Activated CD8-positive, alpha-beta memory T cell treated with anti-CD3 and anti-CD28 coated beads for 48 hours (primary cell): Measurements from ENCODE around the gene TIMM29.
"Not testable (repeated sequence)": the region's sequence is repeated elsewhere in the genome, so short reads cannot be mapped to it uniquely, and the experiment has no call there.

Experiments used
- DNase-seq, 3 experiments: peaks; one replicate each; pipeline ENCODE4 v3.0.0-alpha.2; 2020; ENCODE audit warnings: low read depth in 2 of 3, low spot score in 2 of 3

Gene TIMM29

DNA sequence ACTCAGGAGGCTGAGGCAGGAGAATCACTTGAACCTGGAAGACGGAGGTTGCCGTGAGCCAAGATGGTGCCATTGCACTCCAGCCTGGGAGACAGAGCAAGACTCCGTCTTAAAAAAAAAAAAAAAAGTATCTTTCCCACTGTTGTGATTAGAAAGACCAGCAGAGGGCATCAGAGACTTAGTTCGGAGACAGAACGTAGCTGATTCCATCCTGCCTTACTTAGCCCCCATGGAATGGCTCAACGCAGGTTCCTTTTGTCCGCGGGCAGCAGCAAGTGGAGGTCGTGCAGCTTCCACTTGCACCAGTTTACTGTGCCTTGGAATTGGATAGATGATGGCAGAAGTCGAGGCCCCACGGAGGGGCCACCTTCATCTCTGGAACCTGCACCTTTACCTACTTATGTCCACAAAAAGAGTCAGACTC lies 8.1 kb downstream of the TIMM29 start:
- DNase-seq = no peak

GRCh38 chr19:10941649-10942048 lies 13.0 kb downstream of the TIMM29 start:
- DNase-seq = not testable (repeated sequence)

DNA sequence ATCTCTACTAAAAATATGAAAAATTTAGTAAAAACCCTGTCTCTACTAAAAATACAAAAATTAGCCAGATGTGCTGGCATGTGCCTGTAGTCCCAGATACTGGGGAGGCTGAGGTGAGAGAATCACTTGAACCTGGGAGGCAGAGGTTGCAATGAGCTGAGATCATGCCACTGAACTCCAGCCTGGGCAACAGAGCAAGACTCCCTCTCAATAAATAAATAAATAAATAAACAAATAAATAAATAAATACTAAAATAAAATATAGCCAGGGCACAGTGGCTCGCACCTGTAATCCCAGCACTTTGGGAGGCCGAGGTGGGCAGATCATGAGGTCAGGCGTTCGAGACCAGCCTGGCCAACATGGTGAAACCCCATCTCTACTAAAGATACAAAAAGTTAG lies 14.8 kb downstream of the TIMM29 start:
- not testable (repeated sequence) for DNase-seq

- no peak for DNase-seq
Measured at GRCh38 chr19:10945264-10945663, 16.7 kb downstream of the TIMM29 start.

DNA sequence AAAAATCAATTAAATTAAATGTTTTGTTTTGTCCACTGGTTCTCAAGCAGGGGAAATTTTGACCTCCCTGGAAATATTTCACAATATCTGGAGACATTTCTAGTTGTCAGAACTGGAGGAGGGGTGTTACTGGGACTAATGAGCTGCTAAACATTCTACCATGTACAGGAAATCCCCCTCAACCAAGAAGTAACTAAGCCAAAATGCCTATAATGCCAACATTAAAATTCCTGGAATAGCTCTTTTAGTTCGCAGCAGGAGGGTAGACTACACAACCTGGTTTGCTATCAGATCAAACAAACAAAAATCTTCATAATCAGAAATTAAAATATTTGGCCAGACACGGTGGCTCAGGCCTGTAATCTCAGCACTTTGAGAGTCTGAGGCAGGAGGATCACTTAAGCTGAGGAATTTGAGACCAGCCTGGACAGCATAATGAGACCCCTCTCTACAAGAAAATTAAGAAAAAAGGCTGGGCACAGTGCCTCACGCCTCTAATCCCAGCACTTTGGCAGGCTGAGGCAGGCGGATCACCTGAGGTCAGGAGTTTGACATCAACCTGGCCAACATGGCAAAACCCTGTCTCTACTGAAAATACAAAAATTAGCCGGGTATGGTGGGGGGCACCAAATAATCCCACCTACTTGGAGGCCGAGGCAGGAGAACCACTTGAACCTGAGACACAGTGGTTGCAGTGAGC lies 18.5 kb downstream of the TIMM29 start:
- no peak for DNase-seq

- no peak for DNase-seq
Measured at GRCh38 chr19:10952809-10953208, 24.2 kb downstream of the TIMM29 start.

DNA sequence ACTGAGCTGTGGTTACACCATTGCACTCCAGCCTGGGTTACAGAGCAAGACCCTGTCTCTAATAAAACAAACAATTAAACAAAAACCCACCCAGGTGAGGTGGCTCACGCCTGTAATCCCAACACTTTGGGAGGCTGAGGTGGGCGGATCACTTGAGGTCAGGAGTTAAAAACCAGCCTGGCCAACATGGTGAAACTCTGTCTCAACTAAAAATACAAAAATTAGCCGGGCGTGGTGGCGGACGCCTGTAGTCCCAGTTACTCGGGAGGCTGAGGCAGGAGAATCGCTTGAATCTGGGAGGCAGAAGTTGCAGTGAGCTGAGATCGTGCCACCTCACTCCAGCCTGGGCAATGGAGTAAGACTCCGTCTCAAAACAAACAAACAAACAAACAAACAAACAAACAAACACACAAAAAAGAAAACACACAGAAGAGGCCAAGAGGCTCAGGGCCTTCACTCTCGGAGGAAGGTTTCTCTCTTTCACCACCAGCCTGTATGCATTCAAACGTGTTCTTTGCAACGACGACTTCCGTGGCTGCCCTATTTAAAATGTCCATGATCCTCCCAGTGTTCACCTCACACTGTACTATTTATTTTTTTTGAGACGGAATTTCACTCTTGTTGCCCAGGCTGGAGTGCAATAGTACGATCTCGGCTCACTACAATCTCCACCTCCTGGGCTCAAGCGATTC lies 30.8 kb downstream of the TIMM29 start:
- DNase-seq = not testable (repeated sequence)

DNA sequence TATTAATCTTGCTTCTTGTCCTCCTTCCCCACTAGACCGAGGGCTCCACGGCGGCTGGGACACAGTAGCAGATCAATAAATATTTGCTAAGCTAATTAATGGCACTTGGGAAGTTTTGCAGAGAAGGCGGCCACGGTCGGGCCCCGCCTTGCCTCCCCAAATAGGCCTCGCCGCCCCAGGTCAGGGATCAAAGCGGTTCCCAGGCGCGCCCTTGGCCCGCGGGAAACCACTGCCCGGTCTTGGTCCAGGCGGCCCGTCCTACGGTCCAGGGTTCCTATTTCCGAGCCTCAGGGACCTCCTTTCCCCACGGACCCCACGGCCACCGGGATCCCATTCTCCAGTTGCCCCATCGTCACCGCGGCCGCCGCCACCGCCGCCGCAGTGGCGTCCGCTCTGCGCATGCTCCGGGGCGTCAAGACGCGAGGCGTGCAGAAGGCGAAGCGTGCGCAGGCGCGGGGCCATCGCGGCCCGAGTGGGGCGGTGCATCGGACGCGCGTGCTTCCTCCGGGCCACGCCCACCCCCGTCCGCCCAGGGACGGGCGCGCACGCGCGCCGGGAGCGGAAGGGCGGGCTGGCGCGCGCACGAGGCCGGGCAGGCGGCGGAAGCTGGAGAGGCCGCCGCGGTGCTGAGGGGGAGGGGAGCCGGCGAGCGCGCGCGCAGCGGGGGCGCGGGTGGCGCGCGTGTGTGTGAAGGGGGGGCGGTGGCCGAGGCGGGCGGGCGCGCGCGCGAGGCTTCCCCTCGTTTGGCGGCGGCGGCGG lies 31.9 kb downstream of the TIMM29 start, which contains the start of gene SMARCA4:
Gene SMARCA4, plus strand, starts transcription at position 717 of the 759 bp plus-strand sequence. CDS start 23,122 bp downstream, outside the sequence.
- DNase-seq = peak; percentile 89 to 99 (median 91)

DNA sequence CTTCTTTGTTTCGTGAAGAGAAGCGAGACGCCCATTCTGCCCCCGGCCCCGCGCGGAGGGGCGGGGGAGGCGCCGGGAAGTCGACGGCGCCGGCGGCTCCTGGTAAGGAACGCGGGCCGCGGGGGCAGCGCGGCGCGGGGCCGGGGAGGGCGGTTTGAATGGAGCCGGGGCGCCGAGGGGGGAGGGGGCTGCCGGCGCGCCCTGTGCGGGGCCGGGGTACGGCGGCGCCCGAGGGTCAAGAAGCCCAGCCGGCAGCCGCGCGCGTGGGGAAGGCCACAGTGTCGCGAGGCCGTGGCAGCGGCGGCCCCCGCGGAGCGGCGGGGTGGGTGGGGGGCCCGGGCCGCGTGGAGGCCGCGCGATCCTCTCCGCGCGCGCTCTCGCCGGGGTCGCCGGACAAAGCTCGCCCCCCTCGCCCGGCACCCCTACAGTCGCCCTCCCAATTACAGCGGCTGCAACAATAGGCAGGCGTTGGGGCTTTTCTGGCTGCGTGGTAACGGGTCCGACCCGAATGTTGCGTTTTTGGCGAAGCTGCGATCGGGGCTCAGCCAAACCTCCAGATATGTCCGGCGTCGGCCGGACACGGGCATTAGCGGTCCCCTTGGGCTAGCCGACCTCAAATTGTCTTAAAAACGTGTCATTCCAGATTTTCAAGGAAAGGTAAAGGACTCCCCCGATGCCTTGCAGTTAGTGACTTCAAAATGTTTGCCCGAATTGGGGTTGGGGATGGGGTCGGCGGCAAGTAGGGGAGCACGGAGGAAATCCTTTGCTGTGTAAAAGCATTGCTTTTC lies 32.7 kb downstream of the TIMM29 start:
- DNase-seq = peak in 1 of 3 experiments; percentile 25

DNA sequence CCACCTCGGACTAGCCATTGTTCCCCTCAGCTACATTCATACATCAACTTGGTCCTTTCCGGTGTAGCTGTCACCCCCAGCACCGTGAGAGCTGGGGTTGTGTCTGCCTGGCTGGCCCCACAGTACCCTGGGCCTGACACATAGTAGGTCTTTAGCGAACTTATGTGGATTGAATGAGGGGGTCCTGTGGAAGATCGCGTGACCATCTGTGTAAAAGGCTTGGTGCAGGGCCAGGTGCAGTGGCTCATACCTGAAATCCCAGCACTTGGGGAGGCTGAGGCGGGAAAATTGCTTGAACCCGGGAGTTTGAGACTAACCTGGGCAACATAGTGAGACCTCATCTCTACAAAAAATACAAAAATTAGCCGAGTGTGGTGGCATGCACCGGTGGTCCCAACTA lies 34.3 kb downstream of the TIMM29 start:
- no peak for DNase-seq

- DNase-seq = no peak
Measured at GRCh38 chr19:10963865-10964264, 35.3 kb downstream of the TIMM29 start.

GRCh38 chr19:10964903-10965302 lies 36.3 kb downstream of the TIMM29 start:
- no peak for DNase-seq

DNA sequence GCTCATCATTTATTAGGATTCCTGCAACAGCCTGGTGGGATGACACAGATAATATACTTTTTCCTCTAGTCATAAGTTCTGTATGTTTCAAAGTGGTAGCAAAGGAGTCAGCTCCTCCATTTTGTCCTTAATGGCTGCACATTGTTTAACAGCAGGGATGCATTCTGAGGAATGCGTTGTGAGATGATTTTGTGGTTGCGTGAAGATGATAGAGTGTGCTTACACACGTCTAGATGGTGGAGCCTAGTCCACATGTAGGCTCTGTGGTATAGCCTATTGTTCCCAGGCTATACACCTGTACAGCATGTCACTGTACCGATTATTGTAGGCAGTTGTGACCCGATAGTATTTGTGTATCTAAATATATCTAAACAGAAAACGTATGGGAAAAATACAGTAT lies 36.8 kb downstream of the TIMM29 start:
- DNase-seq = no peak

DNA sequence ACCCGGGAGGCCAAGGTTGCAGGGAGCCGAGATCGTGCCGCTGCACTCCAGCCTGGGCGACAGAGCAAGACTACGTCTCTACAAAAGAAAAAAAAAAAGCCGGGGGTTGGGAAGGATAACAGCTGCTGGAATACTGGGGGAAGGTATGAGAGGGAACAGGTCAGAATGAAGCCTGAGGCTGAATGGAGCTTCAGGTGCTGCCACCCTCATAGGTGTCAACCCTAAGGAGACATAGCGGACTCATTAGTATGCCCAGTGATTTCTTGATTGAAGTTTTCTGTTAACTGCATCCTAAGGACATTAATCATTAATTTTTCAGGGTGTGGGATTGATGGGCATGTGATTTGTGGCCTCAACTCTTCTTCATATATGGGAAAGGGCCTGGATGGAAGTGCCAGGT lies 38.2 kb downstream of the TIMM29 start:
- DNase-seq = no peak

DNA sequence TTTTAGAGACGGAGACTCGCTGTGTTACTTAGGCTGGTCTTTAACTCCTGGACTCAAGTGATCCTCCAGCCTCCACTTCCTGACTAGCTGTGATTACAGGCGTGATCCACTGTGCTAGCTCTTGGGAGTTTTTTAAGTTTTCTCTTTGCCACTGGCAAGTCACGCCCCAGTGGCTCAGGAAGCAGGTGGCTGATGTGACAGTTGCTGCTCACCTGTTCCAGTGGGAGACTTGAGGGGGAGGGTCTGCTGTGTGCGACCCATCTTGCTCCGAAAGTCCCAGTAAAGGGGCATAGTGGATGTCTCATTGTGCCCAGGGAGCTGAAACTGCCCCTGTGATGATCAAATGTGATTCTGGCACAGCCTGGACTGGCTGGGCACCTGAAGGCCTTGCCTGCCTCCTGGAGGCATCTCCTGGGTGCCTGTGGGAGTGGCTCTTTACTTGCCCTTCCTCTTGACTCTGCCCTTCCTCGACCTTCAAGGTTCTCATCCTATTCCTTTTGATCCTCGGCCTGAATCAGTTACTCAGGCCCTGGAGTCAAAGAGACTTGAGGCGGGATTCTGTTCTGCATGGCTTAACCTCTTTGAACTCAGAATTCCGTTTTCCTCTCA lies 40.0 kb downstream of the TIMM29 start:
- no peak for DNase-seq

- DNase-seq = no peak
Measured at GRCh38 chr19:10971107-10971726, 42.6 kb downstream of the TIMM29 start.

GRCh38 chr19:10975374-10976130 lies 46.9 kb downstream of the TIMM29 start:
- no peak for DNase-seq

- DNase-seq = no peak
Measured at GRCh38 chr19:10976131-10976892, 47.7 kb downstream of the TIMM29 start.

- DNase-seq = no peak
Measured at GRCh38 chr19:10977742-10978092, 49.1 kb downstream of the TIMM29 start.
